Trophoblast cell (in vitro differentiated cells and primary cell): Measurements from ENCODE around the gene PISD.

ENCODE experiments used
- DNase-seq, 2 donors: peaks; one replicate each; pipeline ENCODE4 v3.0.0-alpha.2; 2016
- H2AFZ ChIP-seq: 2 replicates; pipeline ENCODE4 v1.6.1; 2013; ENCODE audit warnings: low read length, moderate library complexity, mild to moderate bottlenecking; ENCODE audit not compliant: insufficient read depth, poor library complexity
- H2AK5ac ChIP-seq: 2 replicates; pipeline ENCODE4 v1.6.1; 2013; ENCODE audit warnings: mild to moderate bottlenecking, low read length
- H2BK120ac ChIP-seq: 2 replicates; pipeline ENCODE4 v1.6.1; 2013; ENCODE audit warnings: low read length, mild to moderate bottlenecking, moderate library complexity; ENCODE audit not compliant: insufficient read depth, poor library complexity
- H2BK12ac ChIP-seq: 2 replicates; pipeline ENCODE4 v1.6.1; 2013; ENCODE audit warnings: mild to moderate bottlenecking, low read length, moderate library complexity
- H2BK5ac ChIP-seq: 2 replicates; pipeline ENCODE4 v1.6.1; 2013; ENCODE audit warnings: low read length, low read depth, moderate library complexity, mild to moderate bottlenecking; ENCODE audit not compliant: poor library complexity
- H3K14ac ChIP-seq: 2 replicates; pipeline ENCODE4 v1.6.1; 2013; ENCODE audit warnings: mild to moderate bottlenecking, low read length
- H3K18ac ChIP-seq: 2 replicates; pipeline ENCODE4 v1.6.1; 2013; ENCODE audit warnings: mild to moderate bottlenecking, low read length
- H3K23ac ChIP-seq: 2 replicates; pipeline ENCODE4 v1.6.1; 2013; ENCODE audit warnings: low read length
- H3K27ac ChIP-seq: 2 replicates; pipeline ENCODE4 v1.5.1; 2013; ENCODE audit warnings: low read depth, mild to moderate bottlenecking, inconsistent platforms, low read length, moderate library complexity
- H3K27me3 ChIP-seq: 2 replicates; pipeline ENCODE4 v1.6.1; 2013; ENCODE audit warnings: inconsistent platforms, mild to moderate bottlenecking, low read length, moderate library complexity; ENCODE audit not compliant: insufficient read depth
- H3K36me3 ChIP-seq, 2 experiments: 1 replicate in 1 of 2; 2 replicates in 1 of 2; pipeline ENCODE4 v1.6.1; 2013; ENCODE audit warnings: low read length in 2 of 2, mild to moderate bottlenecking in 2 of 2, moderate library complexity in 1 of 2; ENCODE audit not compliant: insufficient read depth in 2 of 2, control insufficient read depth in 1 of 2
- H3K4ac ChIP-seq: 2 replicates; pipeline ENCODE4 v1.6.1; 2013; ENCODE audit warnings: low read depth, mild to moderate bottlenecking, low read length, moderate library complexity
- H3K4me1 ChIP-seq, 2 experiments: 1 replicate in 1 of 2; 2 replicates in 1 of 2; pipeline ENCODE4 v1.6.1; 2013; ENCODE audit warnings: low read length in 2 of 2, mild to moderate bottlenecking in 2 of 2, moderate library complexity in 1 of 2; ENCODE audit not compliant: insufficient read depth in 2 of 2, control insufficient read depth in 1 of 2
- H3K4me2 ChIP-seq: 2 replicates; pipeline ENCODE4 v1.6.1; 2013; ENCODE audit warnings: inconsistent platforms, mild to moderate bottlenecking, low read length, moderate library complexity
- H3K4me3 ChIP-seq: 2 replicates; pipeline ENCODE4 v1.5.1; 2013; ENCODE audit warnings: mild to moderate bottlenecking, low read depth, low read length, inconsistent platforms
- H3K79me1 ChIP-seq: one replicate; pipeline ENCODE4 v1.6.1; 2013; ENCODE audit warnings: low read length
- H3K79me2 ChIP-seq: 2 replicates; pipeline ENCODE4 v1.6.1; 2013; ENCODE audit warnings: low read length, mild to moderate bottlenecking; ENCODE audit not compliant: control insufficient read depth, insufficient read depth, poor library complexity
- H3K9ac ChIP-seq: 2 replicates; pipeline ENCODE4 v1.6.1; 2013; ENCODE audit warnings: mild to moderate bottlenecking, low read length
- H3K9me3 ChIP-seq: 2 replicates; pipeline ENCODE4 v1.6.1; 2013; ENCODE audit warnings: low read depth, mild to moderate bottlenecking, control low read depth, inconsistent platforms, low read length; ENCODE audit not compliant: insufficient read depth
- H4K12ac ChIP-seq: 2 replicates; pipeline ENCODE4 v1.6.1; 2013; ENCODE audit warnings: low read depth, mild to moderate bottlenecking, low read length, moderate library complexity
- H4K8ac ChIP-seq: 2 replicates; pipeline ENCODE4 v1.6.1; 2013; ENCODE audit warnings: low read depth, mild to moderate bottlenecking, low read length, moderate library complexity
- H4K91ac ChIP-seq: one replicate; pipeline ENCODE4 v1.6.1; 2013; ENCODE audit warnings: low read depth, mild to moderate bottlenecking, low read length, moderate library complexity
- WGBS: extraction: QIAGEN DNeasy Blood & Tissue Kit; methylation state at CpG from one replicate; pipeline ENCODE4 v1.1.7; 2013; ENCODE audit warnings: missing lambda C conversion rate; ENCODE audit not compliant: insufficient read length, insufficient coverage; ENCODE audit errors: extremely low coverage; 5-methylcytosine and 5-hydroxymethylcytosine counted together

Gene PISD

GRCh38 chr22:31627223-31627731 lies 34.7 kb downstream of the PISD start:
- Histone ChIP-seq H4K12ac (no peak overlapping the region), H3K18ac (no peak overlapping the region), H3K9ac (no peak overlapping the region), H3K36me3 (peaks cover 20 to 29% of the 10 kb centered on the region in 2 experiments), H3K4me3 (no peak overlapping the region), H3K4ac (peak overlapping the region; percentile 39), H3K79me1 (peaks cover 10% of the 10 kb centered on the region), H2BK12ac (no peak overlapping the region), H2BK5ac (no peak overlapping the region), H3K27ac (no peak overlapping the region), H4K91ac (no peak overlapping the region), H3K27me3 (no peaks in the 10 kb centered on the region), H4K8ac (no peak overlapping the region), H3K14ac (no peak overlapping the region), H2AK5ac (no peak overlapping the region), H3K4me2 (no peak overlapping the region), H3K4me1 (peaks cover 26 to 41% of the 10 kb centered on the region in 2 experiments), H3K79me2 (peaks cover 26% of the 10 kb centered on the region), H2BK120ac (no peak overlapping the region), H3K23ac (no peak overlapping the region), H3K9me3 (no peaks in the 10 kb centered on the region), H2AFZ (no peak overlapping the region)
- no CpG with 5 or more reads among the region's 8 CpGs for WGBS
- no peak for DNase-seq

GRCh38 chr22:31626427-31627150 lies 35.4 kb downstream of the PISD start:
- H3K9ac ChIP-seq, result no peak overlapping the region
- H3K79me2 ChIP-seq, result peaks cover 26% of the 10 kb centered on the region
- no peak overlapping the region for H2AK5ac ChIP-seq
- H4K12ac ChIP-seq, result no peak overlapping the region
- no peak overlapping the region for H2BK120ac ChIP-seq
- no peak overlapping the region for H2BK12ac ChIP-seq
- no peak overlapping the region for H3K4me2 ChIP-seq
- no peak overlapping the region for H3K4me3 ChIP-seq
- H4K8ac ChIP-seq, result no peak overlapping the region
- no peak overlapping the region for H3K18ac ChIP-seq
- H4K91ac ChIP-seq, result no peak overlapping the region
- H3K4me1 ChIP-seq, result peaks cover 26 to 41% of the 10 kb centered on the region in 2 experiments
- H3K27ac ChIP-seq, result no peak overlapping the region
- H3K4ac ChIP-seq, result peak overlapping the region; percentile 3
- H3K27me3 ChIP-seq, result no peaks in the 10 kb centered on the region
- peaks cover 27 to 36% of the 10 kb centered on the region in 2 experiments for H3K36me3 ChIP-seq
- H3K23ac ChIP-seq, result no peak overlapping the region
- H3K14ac ChIP-seq, result no peak overlapping the region
- no peak overlapping the region for H2AFZ ChIP-seq
- H3K9me3 ChIP-seq, result no peaks in the 10 kb centered on the region
- WGBS, result no CpG with 5 or more reads among the region's 15 CpGs
- H2BK5ac ChIP-seq, result no peak overlapping the region
- DNase-seq, result no peak
- H3K79me1 ChIP-seq, result peaks cover 10% of the 10 kb centered on the region

- Histone ChIP-seq H3K14ac (no peak overlapping the region), H3K4me2 (no peak overlapping the region), H2BK5ac (no peak overlapping the region), H3K9ac (no peak overlapping the region), H3K79me2 (peaks cover 23% of the 10 kb centered on the region), H3K4ac (no peak overlapping the region), H2AFZ (no peak overlapping the region), H3K36me3 (peaks cover 34 to 43% of the 10 kb centered on the region in 2 experiments), H3K79me1 (peaks cover 7% of the 10 kb centered on the region), H3K27me3 (no peaks in the 10 kb centered on the region), H4K12ac (peak overlapping the region; percentile 9), H3K18ac (no peak overlapping the region), H3K4me1 (peaks cover 21 to 35% of the 10 kb centered on the region in 2 experiments), H4K91ac (no peak overlapping the region), H3K4me3 (no peak overlapping the region), H3K23ac (no peak overlapping the region), H2AK5ac (no peak overlapping the region), H3K9me3 (no peaks in the 10 kb centered on the region), H3K27ac (no peak overlapping the region), H2BK120ac (no peak overlapping the region), H4K8ac (no peak overlapping the region), H2BK12ac (no peak overlapping the region)
- no CpG with 5 or more reads among the region's 31 CpGs for WGBS
- DNase-seq, result peak in 1 of 2 donors; percentile 40
These were observed 36.2 kb downstream of the PISD start for GRCh38 chr22:31625661-31626426.

GRCh38 chr22:31625257-31625640 lies 36.8 kb downstream of the PISD start:
- H4K91ac ChIP-seq, result no peak overlapping the region
- H2AK5ac ChIP-seq, result no peak overlapping the region
- no peaks in the 10 kb centered on the region for H3K27me3 ChIP-seq
- H4K8ac ChIP-seq, result no peak overlapping the region
- no peak for DNase-seq
- H3K79me1 ChIP-seq, result peaks cover 3% of the 10 kb centered on the region
- no peak overlapping the region for H3K23ac ChIP-seq
- H3K4me1 ChIP-seq, result peaks cover 21 to 34% of the 10 kb centered on the region in 2 experiments
- no peak overlapping the region for H2AFZ ChIP-seq
- peaks cover 20% of the 10 kb centered on the region for H3K79me2 ChIP-seq
- no peak overlapping the region for H3K18ac ChIP-seq
- no peak overlapping the region for H3K4ac ChIP-seq
- H3K36me3 ChIP-seq, result peaks cover 40 to 49% of the 10 kb centered on the region in 2 experiments
- WGBS, result no CpG with 5 or more reads among the region's 7 CpGs
- H3K27ac ChIP-seq, result no peak overlapping the region
- H2BK120ac ChIP-seq, result no peak overlapping the region
- H2BK12ac ChIP-seq, result no peak overlapping the region
- no peak overlapping the region for H4K12ac ChIP-seq
- no peak overlapping the region for H2BK5ac ChIP-seq
- no peak overlapping the region for H3K4me2 ChIP-seq
- no peak overlapping the region for H3K9ac ChIP-seq
- no peaks in the 10 kb centered on the region for H3K9me3 ChIP-seq
- H3K14ac ChIP-seq, result no peak overlapping the region
- peak overlapping the region; percentile 0 for H3K4me3 ChIP-seq
